Measurements from ENCODE around the gene SLC24A3.

DNA sequence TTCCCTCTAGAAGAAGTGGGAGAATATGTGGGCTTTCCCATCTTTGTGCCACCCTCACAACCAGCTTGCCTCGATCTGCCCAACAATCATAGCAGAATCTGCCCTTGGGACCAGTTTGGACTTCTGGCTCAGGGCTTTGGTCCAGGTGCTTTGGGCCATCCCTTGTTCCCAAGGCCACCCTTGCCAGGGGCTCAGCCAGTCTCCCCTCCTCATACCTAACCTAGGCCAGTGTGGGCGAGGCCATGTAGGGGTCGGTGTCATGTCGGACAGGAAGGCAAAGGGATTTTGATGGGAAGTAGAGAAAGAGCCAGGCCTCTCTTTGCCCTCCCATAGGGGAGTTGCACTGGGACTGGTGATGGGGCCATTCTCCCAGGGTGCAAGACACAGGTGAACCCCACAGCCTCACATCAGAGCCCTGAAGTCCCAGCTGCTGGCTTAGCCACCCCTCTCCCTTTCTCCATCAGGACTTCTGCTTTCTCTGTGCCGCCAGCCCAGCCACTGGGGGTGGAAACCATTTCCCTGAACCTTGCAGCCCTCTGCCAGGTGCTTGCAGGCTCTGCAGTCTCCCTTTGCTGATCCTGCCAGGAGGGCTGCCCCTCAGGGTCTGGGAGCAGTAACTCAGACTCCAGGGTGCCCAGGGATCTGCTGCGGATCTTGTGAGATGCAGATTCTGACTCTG, 60.7 kb downstream of the SLC24A3 start:
- TF ChIP-seq POLR2A (IDR thresholded peaks at IDR 0.05) (no peak), EP300 (IDR thresholded peaks at IDR 0.05) (no peak)
- TF ChIP-seq, protein P1, sequence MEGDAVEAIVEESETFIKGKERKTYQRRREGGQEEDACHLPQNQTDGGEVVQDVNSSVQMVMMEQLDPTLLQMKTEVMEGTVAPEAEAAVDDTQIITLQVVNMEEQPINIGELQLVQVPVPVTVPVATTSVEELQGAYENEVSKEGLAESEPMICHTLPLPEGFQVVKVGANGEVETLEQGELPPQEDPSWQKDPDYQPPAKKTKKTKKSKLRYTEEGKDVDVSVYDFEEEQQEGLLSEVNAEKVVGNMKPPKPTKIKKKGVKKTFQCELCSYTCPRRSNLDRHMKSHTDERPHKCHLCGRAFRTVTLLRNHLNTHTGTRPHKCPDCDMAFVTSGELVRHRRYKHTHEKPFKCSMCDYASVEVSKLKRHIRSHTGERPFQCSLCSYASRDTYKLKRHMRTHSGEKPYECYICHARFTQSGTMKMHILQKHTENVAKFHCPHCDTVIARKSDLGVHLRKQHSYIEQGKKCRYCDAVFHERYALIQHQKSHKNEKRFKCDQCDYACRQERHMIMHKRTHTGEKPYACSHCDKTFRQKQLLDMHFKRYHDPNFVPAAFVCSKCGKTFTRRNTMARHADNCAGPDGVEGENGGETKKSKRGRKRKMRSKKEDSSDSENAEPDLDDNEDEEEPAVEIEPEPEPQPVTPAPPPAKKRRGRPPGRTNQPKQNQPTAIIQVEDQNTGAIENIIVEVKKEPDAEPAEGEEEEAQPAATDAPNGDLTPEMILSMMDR (IDR thresholded peaks at IDR 0.05): no peak

Data from suprapubic skin (tissue), 3 donors.